DMS79 (cell line): Measurements from ENCODE around the gene ALPK3.
"Not testable (repeated sequence)": the region's sequence is repeated elsewhere in the genome, so short reads cannot be mapped to it uniquely, and the experiment has no call there.

Experiments used
- DNase-seq: peaks from one replicate; lab custom pipeline; 2025; lab: John Stamatoyannopoulos, UW

ALPK3 gene

DNA sequence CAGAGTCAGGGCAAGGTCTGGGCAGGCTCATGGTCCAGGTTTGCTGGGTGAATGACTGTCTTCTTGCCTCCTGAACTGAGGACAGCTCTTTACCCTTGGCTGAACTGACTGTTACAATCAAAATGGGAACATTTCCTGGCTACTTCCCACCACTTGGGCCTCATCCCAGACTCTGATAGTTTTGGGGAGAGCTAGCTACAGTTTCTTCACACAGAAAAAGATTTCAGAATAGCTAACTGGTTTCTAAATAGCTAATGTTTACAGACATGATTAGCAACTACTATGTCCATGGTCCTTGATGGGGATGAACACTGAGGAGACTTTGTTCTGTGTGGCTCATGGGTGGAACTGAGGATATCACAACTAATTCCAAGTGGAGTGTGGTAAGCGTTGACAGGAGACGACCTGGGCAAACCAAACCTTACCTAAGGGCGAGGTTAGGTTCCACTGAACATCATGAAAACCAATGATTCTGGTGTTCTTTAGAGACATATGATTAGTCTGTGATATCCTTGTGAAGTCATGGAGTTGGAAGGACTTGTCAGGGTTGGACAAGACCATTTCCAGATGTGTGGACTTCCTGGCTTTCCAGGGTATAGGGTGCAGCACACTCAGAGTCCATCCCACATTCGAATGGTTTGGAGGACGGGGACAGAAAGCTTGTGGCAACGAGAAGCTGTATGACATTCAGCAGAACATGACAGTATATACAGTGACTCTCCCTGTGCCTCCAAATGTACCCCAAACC lies 7.3 kb downstream of the ALPK3 start:
- DNase-seq = no peak

GRCh38 chr15:84826369-84826823 lies 9.2 kb downstream of the ALPK3 start:
- no peak for DNase-seq

DNA sequence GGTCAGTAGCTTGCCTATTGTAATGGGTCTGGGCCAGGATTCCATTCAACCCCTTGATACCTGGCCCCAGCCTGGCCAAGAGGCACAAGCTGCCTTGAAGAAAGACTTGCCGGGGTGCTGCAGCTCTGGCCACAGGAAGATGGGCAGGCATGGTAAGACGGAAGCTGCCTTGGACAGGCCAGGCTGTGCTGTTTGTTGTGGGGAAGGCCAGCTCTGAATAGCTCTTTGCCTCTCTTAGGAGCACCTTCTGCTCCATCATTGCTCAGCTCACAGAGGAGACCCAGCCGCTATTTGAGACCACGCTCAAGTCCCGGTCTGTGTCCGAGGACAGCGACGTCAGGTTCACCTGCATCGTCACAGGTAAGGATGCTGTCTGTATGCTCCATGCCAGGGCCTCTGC lies 10.1 kb downstream of the ALPK3 start:
- no peak for DNase-seq

- DNase-seq = no peak
Observed at GRCh38 chr15:84828086-84828908, 11.1 kb downstream of the ALPK3 start.

DNA sequence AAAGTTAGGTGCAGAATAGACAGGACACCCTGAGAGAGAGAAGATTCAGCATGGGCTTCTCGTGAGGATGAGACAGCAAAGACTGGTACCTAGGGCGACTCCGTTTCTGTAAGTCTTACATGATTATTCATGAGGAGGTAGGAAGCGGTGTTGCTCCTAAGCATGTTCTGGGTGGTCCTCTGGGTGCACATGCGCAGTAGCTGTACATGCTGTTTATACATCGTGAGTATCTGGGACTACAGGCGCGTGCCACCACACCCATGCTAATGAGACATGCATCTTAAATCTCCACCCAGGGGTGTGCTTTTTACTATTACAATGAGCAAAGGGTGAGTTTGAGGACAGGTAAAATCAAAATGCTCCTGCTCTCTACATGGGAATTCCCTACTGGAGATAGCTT lies 12.3 kb downstream of the ALPK3 start:
- no peak for DNase-seq

DNA sequence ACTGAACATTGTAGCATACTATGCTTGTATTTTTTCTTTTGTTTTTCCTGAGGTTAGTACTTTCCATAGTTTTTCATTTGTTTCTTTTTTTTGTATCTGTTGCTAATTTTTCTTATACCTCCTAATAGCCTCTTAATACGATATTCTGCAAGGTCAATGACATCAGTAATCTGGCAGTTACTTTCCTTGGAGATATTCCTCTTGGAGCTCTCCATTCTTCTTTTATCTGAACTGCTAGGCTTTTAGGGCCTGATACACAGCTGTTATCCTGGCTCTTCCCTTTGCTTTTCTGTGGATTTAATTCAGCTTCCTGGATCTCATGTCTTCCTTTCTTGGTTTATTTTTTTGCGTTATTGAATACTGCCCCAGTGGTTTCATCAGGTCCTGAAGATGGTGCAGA lies 12.9 kb downstream of the ALPK3 start:
- DNase-seq = no peak

- no peak for DNase-seq
Observed at GRCh38 chr15:84831028-84831427, 13.9 kb downstream of the ALPK3 start.

DNA sequence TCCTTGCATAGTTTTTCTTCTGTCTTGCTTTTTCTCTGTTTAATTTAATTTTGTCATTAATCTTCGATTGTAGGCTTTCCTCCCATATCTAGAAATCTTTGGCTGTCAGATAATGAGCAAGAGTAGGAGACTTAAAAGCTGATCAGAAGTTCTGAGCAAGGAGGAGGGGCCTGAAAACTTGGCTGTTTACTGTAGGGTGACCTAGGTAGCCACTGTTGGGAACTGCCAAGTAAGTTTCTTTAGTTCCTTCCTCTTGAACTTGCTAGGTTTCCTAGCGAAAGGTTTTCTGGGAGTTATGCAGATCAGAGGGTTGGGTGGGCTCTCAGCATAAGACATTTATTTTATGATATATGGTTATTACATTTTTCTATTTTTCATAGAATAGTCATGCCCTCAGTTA lies 14.5 kb downstream of the ALPK3 start:
- DNase-seq = no peak

GRCh38 chr15:84832448-84833040 lies 15.4 kb downstream of the ALPK3 start:
- peak; percentile 28 for DNase-seq

- no peak for DNase-seq
Observed at GRCh38 chr15:84833447-84834228, 16.5 kb downstream of the ALPK3 start.

DNA sequence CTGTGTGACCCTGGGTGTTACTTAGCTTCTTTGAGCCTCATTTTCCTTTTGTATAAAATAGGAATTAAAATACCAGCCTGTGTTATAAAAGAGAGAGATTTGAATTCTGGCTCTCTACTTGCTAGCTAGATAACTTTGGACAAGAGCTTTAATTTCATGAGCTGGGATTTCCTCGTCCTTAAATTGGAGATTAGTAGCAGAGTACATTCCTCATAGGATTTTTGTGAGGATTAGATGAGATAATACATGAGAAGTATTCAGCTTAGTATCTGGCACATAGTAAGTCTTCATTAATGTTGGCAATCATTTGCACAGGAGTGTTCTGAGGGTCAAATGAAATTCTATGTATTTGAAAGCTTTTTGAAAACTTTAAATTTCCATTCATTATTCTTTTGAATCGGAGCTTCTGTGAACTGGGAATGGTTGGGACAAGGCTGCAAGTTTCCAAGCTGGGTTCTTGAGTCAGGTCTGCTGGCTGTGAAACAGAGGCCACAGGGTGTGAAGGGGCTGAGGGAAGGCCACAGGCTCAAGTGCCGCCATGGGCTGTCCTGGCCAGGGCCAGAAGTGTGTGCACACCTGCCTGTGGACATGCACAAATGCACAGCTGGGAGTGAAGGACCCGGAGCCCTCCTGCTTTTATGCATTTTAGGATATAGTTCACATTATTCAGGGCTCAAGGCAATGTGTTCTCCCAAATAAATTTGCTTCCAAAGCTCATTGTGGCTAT lies 17.2 kb downstream of the ALPK3 start:
- peak; percentile 6 for DNase-seq

DNA sequence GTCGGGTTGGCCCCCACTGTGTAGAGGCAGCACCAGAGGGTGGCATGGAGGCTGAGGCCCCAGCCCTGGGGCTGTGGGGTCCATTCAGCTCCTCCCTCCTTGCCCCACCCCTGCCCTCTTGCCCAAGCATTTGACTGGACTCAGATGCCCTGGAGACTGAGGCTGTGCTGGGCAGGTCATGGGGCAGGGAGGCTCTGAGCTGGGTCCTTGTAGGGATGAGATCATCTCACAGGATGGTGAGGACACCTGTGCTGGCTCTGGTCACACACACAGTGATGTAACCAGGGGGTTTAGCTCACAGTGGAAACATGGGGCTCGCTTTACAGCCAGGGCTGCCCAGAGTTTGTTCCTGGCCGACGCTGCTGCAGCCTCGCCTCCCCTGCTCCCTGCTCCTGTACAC lies 17.8 kb downstream of the ALPK3 start:
- no peak for DNase-seq

- no peak for DNase-seq
Observed at GRCh38 chr15:84835661-84836337, 18.6 kb downstream of the ALPK3 start.

GRCh38 chr15:84836844-84837243 lies 19.7 kb downstream of the ALPK3 start:
- no peak for DNase-seq

- DNase-seq = no peak
Observed at GRCh38 chr15:84839714-84840113, 22.6 kb downstream of the ALPK3 start.

GRCh38 chr15:84840255-84840654 lies 23.1 kb downstream of the ALPK3 start:
- DNase-seq = no peak

DNA sequence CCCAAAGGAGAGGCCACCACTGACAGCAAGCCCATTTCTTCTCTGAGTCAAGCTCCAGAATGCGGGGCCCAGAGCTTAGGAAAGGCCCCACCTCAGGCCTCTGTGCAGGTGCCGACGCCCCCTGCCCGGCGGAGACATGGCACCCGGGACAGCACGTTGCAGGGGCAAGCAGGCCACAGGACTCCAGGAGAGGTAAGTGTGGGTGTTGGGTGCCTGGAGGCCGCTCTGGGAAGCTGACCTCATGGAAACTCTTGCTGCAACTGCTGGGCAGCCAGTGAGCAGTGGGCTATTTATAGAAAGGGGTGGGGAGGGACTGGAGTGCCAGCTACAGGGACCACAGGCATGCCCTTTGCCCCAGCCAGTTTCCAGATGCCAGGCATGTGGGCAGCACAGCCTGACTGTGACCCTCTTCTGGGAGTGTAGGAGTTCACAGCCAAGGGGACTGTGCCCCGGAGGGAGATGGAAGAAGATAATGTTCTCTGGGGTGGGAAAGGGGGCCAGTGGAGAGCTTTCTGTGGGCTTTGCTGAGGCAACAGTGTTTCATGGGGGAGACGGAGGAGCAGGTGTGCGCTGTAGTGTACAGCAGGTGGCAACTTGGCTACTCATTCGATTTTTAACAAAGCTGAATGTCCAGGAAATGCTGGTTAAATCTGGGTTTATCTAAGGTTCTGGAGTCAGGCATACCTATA lies 23.7 kb downstream of the ALPK3 start:
- no peak for DNase-seq

GRCh38 chr15:84842781-84843180 lies 25.6 kb downstream of the ALPK3 start:
- DNase-seq = no peak

DNA sequence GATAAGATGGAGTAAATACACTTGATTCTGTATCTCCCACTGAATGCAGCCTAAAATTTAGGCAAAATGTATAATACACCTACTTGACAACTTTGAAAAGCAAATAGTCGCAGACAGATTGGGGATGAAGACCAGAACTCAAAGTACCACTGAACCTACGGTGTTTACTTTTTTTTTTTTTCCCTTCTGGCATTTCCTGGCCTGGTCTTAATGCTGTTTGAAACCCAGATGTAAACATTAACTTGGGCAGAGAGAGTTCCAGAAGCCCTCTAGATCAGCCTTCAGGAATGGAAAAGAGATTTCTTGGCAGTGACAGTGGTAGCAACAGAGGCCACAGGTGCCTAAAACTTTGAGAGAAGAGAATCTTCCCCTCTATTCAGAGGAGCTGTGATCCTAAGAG lies 27.8 kb downstream of the ALPK3 start:
- DNase-seq = no peak

DNA sequence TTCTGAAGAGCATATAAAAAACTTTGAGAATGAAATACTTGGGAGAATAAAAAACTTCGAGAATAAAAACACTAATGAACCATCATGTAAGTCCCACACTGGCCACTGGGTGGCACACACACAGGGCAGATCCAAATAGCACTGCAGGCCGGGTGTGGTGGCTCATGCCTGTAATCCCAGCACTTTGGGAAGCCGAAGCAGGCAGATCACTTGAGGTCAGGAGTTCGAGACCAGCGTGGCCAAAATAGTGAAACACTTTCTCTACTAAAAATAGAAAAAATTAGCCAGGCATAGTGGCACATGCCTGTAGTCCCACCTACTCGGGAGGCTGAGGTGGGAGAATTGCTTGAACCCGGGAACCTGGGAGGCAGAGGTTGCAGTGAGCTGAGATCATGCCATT lies 28.5 kb downstream of the ALPK3 start:
- not testable (repeated sequence) for DNase-seq
